Lung (tissue), 12 donors: ENCODE data around the gene KCTD20. TPM values are rescaled to one million over a fixed set of nuclear protein-coding genes. Genes with fewer than 3 reads are reported as not detected.

Experiments used
- ATAC-seq: fragments of 200-7000 bp; cut with Tn5 transposase; one replicate; pipeline ENCODE4 v1.9.1; 2020; ENCODE audit warnings: moderate number of reproducible peaks; ENCODE audit not compliant: insufficient read depth, low FRiP score
- DNase-seq, 3 donors: peaks; one replicate each; pipeline ENCODE4 v3.0.0-alpha.2; 2013 to 2017
- H3K27ac ChIP-seq, 2 donors: one replicate each; pipeline ENCODE4 v1.5.1; 2013; ENCODE audit warnings: mild to moderate bottlenecking in 2 of 2, moderate library complexity in 2 of 2, control low read depth in 1 of 2, inconsistent platforms in 1 of 2, low read depth in 1 of 2, low read length in 1 of 2
- H3K27me3 ChIP-seq, 3 donors: one replicate each; pipeline ENCODE4 v1.5.1; 2013; ENCODE audit warnings: low read length in 2 of 3; ENCODE audit not compliant: control insufficient read depth in 3 of 3, insufficient read depth in 3 of 3
- H3K36me3 ChIP-seq, 4 donors: one replicate each; pipeline ENCODE4 v1.5.1; 2013; ENCODE audit warnings: low read length in 4 of 4, mild to moderate bottlenecking in 1 of 4, moderate library complexity in 1 of 4; ENCODE audit not compliant: control insufficient read depth in 4 of 4, insufficient read depth in 4 of 4
- H3K4me1 ChIP-seq, 5 donors: one replicate each; pipeline ENCODE4 v1.5.1; 2013; ENCODE audit warnings: low read length in 5 of 5, mild to moderate bottlenecking in 2 of 5, moderate library complexity in 1 of 5; ENCODE audit not compliant: control insufficient read depth in 5 of 5, insufficient read depth in 5 of 5
- H3K4me3 ChIP-seq: one replicate; pipeline ENCODE4 v1.5.1; 2013; ENCODE audit warnings: mild to moderate bottlenecking, control low read depth, moderate library complexity
- H3K9ac ChIP-seq, 2 donors: one replicate each; pipeline ENCODE4 v1.5.1; 2013; ENCODE audit warnings: low read length in 2 of 2, control low read depth in 1 of 2; ENCODE audit not compliant: insufficient read depth in 1 of 2
- H3K9me3 ChIP-seq, 4 donors: one replicate each; pipeline ENCODE4 v1.5.1; 2013; ENCODE audit warnings: low read length in 3 of 4, mild to moderate bottlenecking in 1 of 4, moderate library complexity in 1 of 4; ENCODE audit not compliant: control insufficient read depth in 4 of 4, insufficient read depth in 3 of 4
- WGBS, 2 donors: extraction: QIAGEN DNeasy Blood & Tissue Kit; methylation state at CpG; one replicate each; pipeline ENCODE4 v1.1.7; 2013; 5-methylcytosine and 5-hydroxymethylcytosine counted together
- polyA plus RNA-seq, 2 donors: library from polyadenylated mRNA; stranded (reverse); fragments of 200-250 nt; gene quantifications; one replicate each; pipeline ENCODE4 v1.2.1, GENCODE V29; 2013
- total RNA-seq, 2 donors: library from RNA; depleted of rRNA in 1 of 2; stranded (reverse); fragments of >200 nt in 1 of 2; gene quantifications; one replicate each; pipeline ENCODE4 v1.2.1, GENCODE V29; 2014 to 2021
- TF ChIP-seq, protein P1 (sequence below): IDR thresholded peaks from 2 replicates; pipeline ENCODE4 v1.5.1; 2012; ENCODE audit warnings: mild to moderate bottlenecking; ENCODE audit errors: control extremely low read depth, extremely low read depth
- donor health status: control.
- donor health status: control.
- donor health status: Bipolar disorder and iron deficiency.
- donor health status: healthy.
- donor health status: DM: yes; HTN: yes; CAD: no.

Gene KCTD20
- total and polyA plus RNA-seq, 4 donors = 11.5 to 56.7 (median 36.0) TPM

DNA sequence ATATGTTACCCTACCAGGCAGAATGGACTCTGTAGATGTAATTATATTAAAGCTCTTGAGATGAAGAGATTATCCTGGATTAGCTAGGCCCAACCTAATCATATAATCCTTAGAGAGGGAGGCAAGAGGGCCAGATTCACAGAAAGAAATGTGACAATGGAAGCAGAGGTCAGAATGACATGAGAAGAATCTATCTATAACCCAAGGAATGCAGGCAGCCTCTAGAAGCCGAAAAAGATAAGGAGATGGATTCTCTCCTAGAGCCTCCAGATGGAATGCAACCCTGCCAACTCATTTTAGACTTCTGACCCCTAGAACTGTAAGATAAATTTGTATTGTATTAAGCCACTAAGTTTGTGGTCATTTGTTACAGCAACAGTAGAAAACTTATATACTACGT, 12.4 kb upstream of the KCTD20 start:
- Histone ChIP-seq H3K36me3 (no peaks in the 10 kb centered on the region), H3K27ac (no peak overlapping the region), H3K27me3 (no peaks in the 10 kb centered on the region), H3K4me3 (no peak overlapping the region), H3K4me1 (no peaks in the 10 kb centered on the region), H3K9ac (no peak overlapping the region), H3K9me3 (no peaks in the 10 kb centered on the region)
- TF ChIP-seq, protein P1, sequence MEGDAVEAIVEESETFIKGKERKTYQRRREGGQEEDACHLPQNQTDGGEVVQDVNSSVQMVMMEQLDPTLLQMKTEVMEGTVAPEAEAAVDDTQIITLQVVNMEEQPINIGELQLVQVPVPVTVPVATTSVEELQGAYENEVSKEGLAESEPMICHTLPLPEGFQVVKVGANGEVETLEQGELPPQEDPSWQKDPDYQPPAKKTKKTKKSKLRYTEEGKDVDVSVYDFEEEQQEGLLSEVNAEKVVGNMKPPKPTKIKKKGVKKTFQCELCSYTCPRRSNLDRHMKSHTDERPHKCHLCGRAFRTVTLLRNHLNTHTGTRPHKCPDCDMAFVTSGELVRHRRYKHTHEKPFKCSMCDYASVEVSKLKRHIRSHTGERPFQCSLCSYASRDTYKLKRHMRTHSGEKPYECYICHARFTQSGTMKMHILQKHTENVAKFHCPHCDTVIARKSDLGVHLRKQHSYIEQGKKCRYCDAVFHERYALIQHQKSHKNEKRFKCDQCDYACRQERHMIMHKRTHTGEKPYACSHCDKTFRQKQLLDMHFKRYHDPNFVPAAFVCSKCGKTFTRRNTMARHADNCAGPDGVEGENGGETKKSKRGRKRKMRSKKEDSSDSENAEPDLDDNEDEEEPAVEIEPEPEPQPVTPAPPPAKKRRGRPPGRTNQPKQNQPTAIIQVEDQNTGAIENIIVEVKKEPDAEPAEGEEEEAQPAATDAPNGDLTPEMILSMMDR = no peak
- ATAC-seq = no peak
- WGBS, 2 donors = 77 to 90% methylated on average over 2 of the region's 2 CpGs
- no peak for DNase-seq

DNA sequence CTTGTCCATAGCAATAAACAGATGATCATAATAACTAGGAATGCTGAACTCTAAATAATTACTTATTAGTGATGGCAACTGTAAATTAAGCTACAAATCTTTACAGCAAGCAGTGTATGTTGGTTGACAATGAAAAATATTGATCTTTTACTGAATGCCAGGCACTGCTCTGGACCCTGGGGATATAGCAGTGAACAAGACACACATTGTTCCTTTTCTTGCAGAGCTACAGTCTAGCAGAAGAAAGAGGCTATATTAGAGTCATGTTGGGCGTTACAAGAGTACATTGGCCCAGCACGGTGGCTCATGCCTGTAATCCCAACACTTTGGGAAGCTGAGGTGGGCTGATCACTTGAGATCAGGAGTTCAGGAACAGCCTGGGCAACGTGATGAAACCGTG, 11.6 kb upstream of the KCTD20 start:
- TF ChIP-seq, protein P1 = no peak
- Histone ChIP-seq H3K4me1 (no peaks in the 10 kb centered on the region), H3K27ac (no peak overlapping the region), H3K4me3 (no peak overlapping the region), H3K9ac (no peak overlapping the region), H3K36me3 (no peaks in the 10 kb centered on the region), H3K27me3 (no peaks in the 10 kb centered on the region), H3K9me3 (no peaks in the 10 kb centered on the region)
- 91 to 95% methylated on average over 4 of the region's 4 CpGs for WGBS, 2 donors
- ATAC-seq = no peak
- no peak for DNase-seq

GRCh38 chr6:36432151-36432671, 10.6 kb upstream of the KCTD20 start:
- no peaks in the 10 kb centered on the region for H3K9me3 ChIP-seq
- no peaks in the 10 kb centered on the region for H3K36me3 ChIP-seq
- H3K27me3 ChIP-seq = no peaks in the 10 kb centered on the region
- no peak overlapping the region for H3K27ac ChIP-seq
- DNase-seq = no peak
- H3K9ac ChIP-seq = no peak overlapping the region
- no peaks in the 10 kb centered on the region for H3K4me1 ChIP-seq
- no peak for ATAC-seq
- no peak overlapping the region for H3K4me3 ChIP-seq
- TF ChIP-seq, protein P1 = no peak
- 88 to 90% methylated on average over 4 of the region's 4 CpGs for WGBS, 2 donors

GRCh38 chr6:36436466-36436865, 6.3 kb upstream of the KCTD20 start:
- Histone ChIP-seq H3K27me3 (no peaks in the 10 kb centered on the region), H3K4me1 (peaks cover 0 to 5% (median 3%) of the 10 kb centered on the region in 5 donors), H3K9ac (no peak overlapping the region), H3K27ac (no peak overlapping the region), H3K9me3 (no peaks in the 10 kb centered on the region), H3K4me3 (no peak overlapping the region), H3K36me3 (no peaks in the 10 kb centered on the region)
- TF ChIP-seq, protein P1 = no peak
- 91 to 97% methylated on average over 1 of the region's 1 CpG for WGBS, 2 donors
- ATAC-seq (no peak), DNase-seq (no peak)
